Lower leg skin (tissue), 4 donors: ENCODE results near the gene CSF2. TPM values are rescaled to one million over a fixed set of nuclear protein-coding genes. Genes with fewer than 3 reads are reported as not detected.

Experiments used
- DNase-seq, 2 donors: peaks; one replicate each; pipeline ENCODE4 v3.0.0-alpha.2; 2019; ENCODE audit warnings: low spot score in 2 of 2
- H3K4me3 ChIP-seq: fragments of 200-600 bp; sonication (generic); 2 replicates; pipeline ENCODE4 v1.5.1; 2017; ENCODE audit warnings: mild to moderate bottlenecking, low read depth; ENCODE audit not compliant: poor library complexity, severe bottlenecking
- CTCF ChIP-seq, 3 donors: fragments of 450-650 bp; IDR thresholded peaks; one replicate each; pipeline ENCODE4 v1.5.1; 2016; ENCODE audit warnings: antibody characterized with exemption in 3 of 3, mild to moderate bottlenecking in 3 of 3, moderate library complexity in 2 of 3
- POLR2A ChIP-seq, 2 donors: fragments of 450-650 bp; IDR thresholded peaks; one replicate each; pipeline ENCODE4 v1.6.1; 2016 to 2017; ENCODE audit warnings: antibody characterized with exemption in 2 of 2, mild to moderate bottlenecking in 1 of 2, moderate library complexity in 1 of 2
- WGBS, 2 donors: methylation state at CpG; one replicate each; pipeline ENCODE4 v1.1.5; 2018; 5-methylcytosine and 5-hydroxymethylcytosine counted together
- intact Hi-C: fragments of 100-400 bp; cut with DNase I; formaldehyde crosslinking; loops from one replicate; pipeline ENCODE4 v1.15.0; 2023; ENCODE audit warnings: low total_unique reads
- total RNA-seq, 4 donors: library from RNA; depleted of rRNA; stranded (reverse); fragments of >200 nt; gene quantifications; one replicate each; pipeline ENCODE4 v1.1.0, GENCODE V29; 2016

The CSF2 gene
- total RNA-seq, 4 donors from 2014 or later, result not detected

DNA sequence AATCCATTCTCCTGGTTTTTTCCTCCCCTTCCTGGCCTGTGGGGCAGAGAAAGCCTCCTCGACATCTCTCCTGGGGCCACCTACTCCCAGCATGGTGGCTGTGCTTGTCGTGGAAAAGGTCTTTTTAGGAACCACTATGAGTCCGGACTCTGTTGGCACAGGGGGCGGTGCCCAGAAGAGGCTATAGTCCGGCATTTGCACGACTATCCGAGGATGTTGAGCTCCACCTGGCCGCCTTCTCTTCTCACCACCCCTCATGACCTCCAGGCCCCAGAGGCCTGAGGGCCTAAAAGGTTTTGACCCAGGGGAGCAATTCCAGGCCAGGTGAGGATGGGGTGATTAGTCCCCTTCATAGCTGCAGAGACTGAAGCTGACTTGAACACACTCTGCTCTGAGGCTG is 14.1 kb downstream of the CSF2 start:
- TF ChIP-seq POLR2A (IDR thresholded peaks at IDR 0.05), result no peak
- no peak for DNase-seq
- H3K4me3 ChIP-seq, result no peak overlapping the region
- WGBS, 2 donors, result 92 to 96% methylated on average over 8 of the region's 8 CpGs
- intact Hi-C loops, result no loop called here

DNA sequence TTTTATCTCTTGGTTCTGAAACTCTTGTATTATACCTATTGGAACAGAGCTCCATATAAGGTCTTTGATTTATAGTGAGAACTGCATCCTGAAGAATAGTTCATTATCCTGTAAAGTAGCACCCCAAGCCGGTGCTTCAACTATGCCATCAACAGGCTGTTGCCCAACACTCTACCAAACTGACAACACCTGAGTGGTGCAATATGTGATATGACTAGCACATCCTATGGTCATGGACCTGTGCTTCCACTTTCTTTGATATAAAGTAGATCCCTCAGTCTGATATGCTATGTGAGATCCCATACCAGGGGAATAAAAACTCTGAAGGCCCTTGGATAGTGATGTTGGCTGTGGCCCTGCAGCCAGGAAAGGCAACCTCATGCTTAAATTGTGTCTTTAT is 15.8 kb downstream of the CSF2 start:
- WGBS, 2 donors, result 87 to 90% methylated on average over 1 of the region's 1 CpG
- intact Hi-C loops, result no loop called here
- H3K4me3 ChIP-seq, result no peak overlapping the region
- TF ChIP-seq CTCF (IDR thresholded peaks at IDR 0.05), result no peak
- no peak for TF ChIP-seq POLR2A (IDR thresholded peaks at IDR 0.05)
- no peak for DNase-seq

GRCh38 chr5:132090107-132090506 is 16.5 kb downstream of the CSF2 start:
- TF ChIP-seq CTCF (IDR thresholded peaks at IDR 0.05), result no peak
- no peak for TF ChIP-seq POLR2A (IDR thresholded peaks at IDR 0.05)
- DNase-seq, result peak in 1 of 2 donors; percentile 32
- H3K4me3 ChIP-seq, result no peak overlapping the region
- intact Hi-C loops, result no loop called here

DNA sequence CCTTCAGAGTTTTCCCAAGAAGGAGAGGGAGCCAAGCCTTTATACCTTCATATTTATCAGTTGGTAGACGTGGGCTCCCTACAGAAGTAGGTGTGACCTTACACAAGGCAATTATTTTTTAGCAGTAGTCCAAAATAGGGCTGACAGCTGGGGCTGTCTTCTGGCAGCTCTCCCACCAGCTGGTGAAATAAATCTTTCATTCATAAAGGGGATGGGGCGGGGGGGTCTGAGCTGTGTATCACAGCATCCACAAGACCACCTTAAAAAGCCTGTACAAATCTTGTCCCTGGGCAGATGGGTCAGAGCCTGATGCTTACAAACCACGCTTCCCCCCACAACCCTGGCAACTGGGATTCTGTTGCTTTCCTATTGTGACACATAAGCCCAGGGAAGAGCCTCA is 19.7 kb downstream of the CSF2 start:
- WGBS, 2 donors, result 78 to 82% methylated on average over 3 of the region's 3 CpGs
- intact Hi-C loops, result no loop called here
- H3K4me3 ChIP-seq, result no peak overlapping the region
- no peak for DNase-seq
- no peak for TF ChIP-seq POLR2A (IDR thresholded peaks at IDR 0.05)
- TF ChIP-seq CTCF (IDR thresholded peaks at IDR 0.05), result no peak

- H3K4me3 ChIP-seq, result no peak overlapping the region
- 50 to 64% methylated on average over 12 of the region's 12 CpGs for WGBS, 2 donors
- TF ChIP-seq POLR2A (IDR thresholded peaks at IDR 0.05) (no peak), CTCF (IDR thresholded peaks at IDR 0.05) (no peak)
- intact Hi-C loops, result loop anchor here (5.0 kb wide), 1 partner anchor 1628 kb away; no protein-coding TSS in a partner anchor
- DNase-seq, result peak in 1 of 2 donors; percentile 68
Observed at GRCh38 chr5:132094393-132095076, 20.9 kb downstream of the CSF2 start.

- H3K4me3 ChIP-seq, result no peak overlapping the region
- DNase-seq, result no peak
- TF ChIP-seq CTCF (IDR thresholded peaks at IDR 0.05) (no peak), POLR2A (IDR thresholded peaks at IDR 0.05) (no peak)
- 44 to 53% methylated on average over 2 of the region's 2 CpGs for WGBS, 2 donors
- intact Hi-C loops, result loop anchor here (5.0 kb wide), 1 partner anchor 1627 kb away; no protein-coding TSS in a partner anchor
Observed at GRCh38 chr5:132095077-132095410, 21.5 kb downstream of the CSF2 start.
